MCF 10A (cell line): ENCODE data around the gene MZB1. TPM values are rescaled to one million over a fixed set of nuclear protein-coding genes. Genes with fewer than 3 reads are reported as not detected.
A peak's percentile ranks its signal among the peaks of the same experiment; 100 is the strongest.

ENCODE experiments used
- BruUV-seq: library from RNA; stranded (reverse); fragments of 400-500 nt; replicated peaks from 2 replicates; lab custom pipeline; 2021; lab: Mats Ljungman, UMichigan
- CTCF ChIA-PET: fragments of 300-600 bp; sonication (Branson Sonifier 250); formaldehyde crosslinking; extraction: SDS; loops from one replicate; lab custom pipeline; 2021; ENCODE audit warnings: antibody characterized with exemption, inconsistent platforms; lab: Yijun Ruan, JAX
- POLR2A ChIA-PET: fragments of 300-600, 350-650 bp; sonication (Branson Sonifier 250); formaldehyde crosslinking; extraction: SDS; loops from one replicate; lab custom pipeline; 2020; ENCODE audit warnings: antibody characterized with exemption, inconsistent platforms; lab: Yijun Ruan, JAX
- DNase-seq: peaks from one replicate; pipeline ENCODE4 v3.0.0-alpha.2; 2018; ENCODE audit not compliant: unreplicated experiment
- H3K27ac Mint-ChIP-seq: one replicate; pipeline ENCODE4 v1.8.0; 2022; ENCODE audit warnings: mild to moderate bottlenecking, low read depth, mixed read lengths; ENCODE audit not compliant: unreplicated experiment
- H3K27me3 Mint-ChIP-seq: one replicate; pipeline ENCODE4 v1.8.0; 2022; ENCODE audit warnings: mixed read lengths; ENCODE audit not compliant: insufficient read depth, unreplicated experiment
- H3K36me3 Mint-ChIP-seq: one replicate; pipeline ENCODE4 v1.8.0; 2022; ENCODE audit warnings: mild to moderate bottlenecking, moderate library complexity, mixed read lengths; ENCODE audit not compliant: insufficient read depth, unreplicated experiment
- H3K4me1 Mint-ChIP-seq: one replicate; pipeline ENCODE4 v1.8.0; 2022; ENCODE audit warnings: mixed read lengths; ENCODE audit not compliant: insufficient read depth, unreplicated experiment
- H3K4me3 Mint-ChIP-seq: one replicate; pipeline ENCODE4 v1.8.0; 2022; ENCODE audit warnings: mild to moderate bottlenecking, moderate library complexity, mixed read lengths; ENCODE audit not compliant: unreplicated experiment
- H3K9me3 Mint-ChIP-seq: one replicate; pipeline ENCODE4 v1.8.0; 2022; ENCODE audit warnings: mixed read lengths; ENCODE audit not compliant: unreplicated experiment
- CTCF ChIP-seq: fragments of 200-600 bp; IDR thresholded peaks from one replicate; pipeline ENCODE4 v1.8.0; 2022; ENCODE audit warnings: antibody characterized with exemption, mild to moderate bottlenecking; ENCODE audit not compliant: unreplicated experiment
- intact Hi-C: fragments of 100-400 bp; cut with micrococcal nuclease; formaldehyde crosslinking; loops from 2 replicates; pipeline ENCODE4 v1.14.1; 2022
- total RNA-seq: library from RNA; stranded (reverse); gene quantifications from 2 replicates; pipeline ENCODE4 v1.2.3, GENCODE V29; 2022

Gene MZB1
- total RNA-seq, 1 experiment from 2014 or later = not detected

GRCh38 chr5:139383993-139384590 lies 5.6 kb downstream of the MZB1 start:
- H3K9me3 Mint-ChIP-seq = no peaks in the 10 kb centered on the region
- intact Hi-C loops = no loop called here
- H3K27me3 Mint-ChIP-seq = no peaks in the 10 kb centered on the region
- DNase-seq = no peak
- POLR2A ChIA-PET = interaction anchor here (1.0 kb wide), 1 partner anchor 10 kb away, joined by 5 read pairs; no protein-coding TSS in a partner anchor
- BruUV-seq = no TSS peak
- CTCF ChIA-PET = interaction anchor here (0.5 to 0.9 kb wide), 4 partner anchors 9 to 184 kb away, joined by 3 to 4 read pairs (median 4); no protein-coding TSS in a partner anchor
- H3K4me1 Mint-ChIP-seq = peaks cover 20% of the 10 kb centered on the region
- no peak overlapping the region for H3K4me3 Mint-ChIP-seq
- H3K27ac Mint-ChIP-seq = no peak overlapping the region
- no peaks in the 10 kb centered on the region for H3K36me3 Mint-ChIP-seq
- TF ChIP-seq CTCF = no peak

- H3K27me3 Mint-ChIP-seq = no peaks in the 10 kb centered on the region
- intact Hi-C loops = no loop called here
- no TSS peak for BruUV-seq
- H3K27ac Mint-ChIP-seq = no peak within 1 kb of the TSS
- H3K36me3 Mint-ChIP-seq = no peaks in the 10 kb centered on the region
- TF ChIP-seq CTCF = no peak
- H3K4me3 Mint-ChIP-seq = no peak within 1 kb of the TSS
- DNase-seq = peak; percentile 54
- POLR2A ChIA-PET = no interaction called here
- H3K9me3 Mint-ChIP-seq = no peaks in the 10 kb centered on the region
- CTCF ChIA-PET = interaction anchor here (0.6 kb wide), 1 partner anchor 185 kb away, joined by 4 read pairs; no protein-coding TSS in a partner anchor
- peaks cover 20% of the 10 kb centered on the region for H3K4me1 Mint-ChIP-seq
Observed at GRCh38 chr5:139383275-139383992, 6.3 kb downstream of the MZB1 start, which contains the start of gene SLC23A1. SLC23A1 (minus strand) TSS chr5:139383297; CDS start chr5:139383253, 44 bp downstream.

- intact Hi-C loops = no loop called here
- Mint-ChIP-seq H3K27ac (no peak overlapping the region), H3K27me3 (no peaks in the 10 kb centered on the region), H3K36me3 (no peaks in the 10 kb centered on the region), H3K9me3 (no peaks in the 10 kb centered on the region), H3K4me1 (peaks cover 20% of the 10 kb centered on the region), H3K4me3 (no peak overlapping the region)
- CTCF ChIA-PET = no interaction called here
- BruUV-seq = no TSS peak
- POLR2A ChIA-PET = interaction anchor here (1.2 kb wide), 1 partner anchor 8 kb away, joined by 3 read pairs; no protein-coding TSS in a partner anchor
- no peak for DNase-seq
- no peak for TF ChIP-seq CTCF
Observed at GRCh38 chr5:139382807-139383206, 6.9 kb downstream of the MZB1 start.
